Spinal cord (tissue), 10 donors: Measurements from ENCODE around the gene PINK1. TPM values are rescaled to one million over a fixed set of nuclear protein-coding genes. Genes with fewer than 3 reads are reported as not detected.
A peak's percentile ranks its signal among the peaks of the same experiment; 100 is the strongest.

Experiments used
- DNase-seq, 6 donors: peaks; one replicate each; pipeline versions ENCODE4 v3.0.0 to v3.0.0-alpha.2; 2013 to 2015; ENCODE audit warnings: low spot score in 6 of 6, low read depth in 4 of 6
- H3K27ac ChIP-seq: one replicate; pipeline ENCODE4 v1.5.1; 2013; ENCODE audit warnings: low read depth, low read length, control low read depth
- H3K27me3 ChIP-seq: one replicate; pipeline ENCODE4 v1.6.1; 2013; ENCODE audit warnings: low read length; ENCODE audit not compliant: control insufficient read depth, insufficient read depth
- H3K36me3 ChIP-seq: one replicate; pipeline ENCODE4 v1.6.1; 2013; ENCODE audit warnings: low read length; ENCODE audit not compliant: control insufficient read depth, insufficient read depth
- H3K4me1 ChIP-seq: one replicate; pipeline ENCODE4 v1.6.1; 2013; ENCODE audit warnings: low read length; ENCODE audit not compliant: control insufficient read depth, insufficient read depth
- H3K4me3 ChIP-seq: one replicate; pipeline ENCODE4 v1.5.1; 2013; ENCODE audit warnings: low read depth, low read length, control low read depth
- H3K9me3 ChIP-seq: one replicate; pipeline ENCODE4 v1.6.1; 2013; ENCODE audit warnings: low read length; ENCODE audit not compliant: control insufficient read depth, insufficient read depth
- WGBS: methylation state at CpG from one replicate; pipeline ENCODE4 v1.1.5; 2013; ENCODE audit warnings: missing lambda C conversion rate; ENCODE audit not compliant: insufficient coverage; 5-methylcytosine and 5-hydroxymethylcytosine counted together
- polyA plus RNA-seq, 2 donors: library from polyadenylated mRNA; unstranded; fragments of 120-200 nt; gene quantifications; one replicate each; pipeline ENCODE4 v1.2.1, GENCODE V29; 2013; ENCODE audit not compliant: insufficient read length in 2 of 2
- total RNA-seq, 2 donors: library from RNA; depleted of rRNA in 1 of 2; stranded (reverse); fragments of 120-200 nt in 1 of 2; fragments of >200 nt in 1 of 2; gene quantifications; one replicate each; pipeline versions ENCODE4 v1.2.3 to v1.2.4, GENCODE V29; 2013 to 2014
- donor health status: healthy.

The PINK1 gene
- total and polyA plus RNA-seq, 4 donors = 106 to 164 (median 139) TPM

GRCh38 chr1:20695515-20695914 is 62.3 kb downstream of the PINK1 start:
- peaks cover 24% of the 10 kb centered on the region for H3K4me1 ChIP-seq
- DNase-seq = no peak
- no peaks in the 10 kb centered on the region for H3K27me3 ChIP-seq
- no peak overlapping the region for H3K4me3 ChIP-seq
- peaks cover 10% of the 10 kb centered on the region for H3K36me3 ChIP-seq
- WGBS = 91% methylated on average over 10 of the region's 10 CpGs
- no peak overlapping the region for H3K27ac ChIP-seq
- H3K9me3 ChIP-seq = peaks cover 2% of the 10 kb centered on the region

GRCh38 chr1:20696397-20697333 is 63.4 kb downstream of the PINK1 start:
- 1% methylated on average over 45 of the region's 46 CpGs for WGBS
- peaks cover 24% of the 10 kb centered on the region for H3K4me1 ChIP-seq
- H3K36me3 ChIP-seq = peaks cover 15% of the 10 kb centered on the region
- no peaks in the 10 kb centered on the region for H3K27me3 ChIP-seq
- peak; percentile 57 to 94 (median 73) for DNase-seq
- peak overlapping the region; percentile 66 for H3K4me3 ChIP-seq
- peaks cover 2% of the 10 kb centered on the region for H3K9me3 ChIP-seq
- peak overlapping the region; percentile 79 for H3K27ac ChIP-seq

GRCh38 chr1:20697563-20697962 is 64.3 kb downstream of the PINK1 start:
- H3K4me3 ChIP-seq = no peak overlapping the region

GRCh38 chr1:20698195-20698910 is 65.1 kb downstream of the PINK1 start:
- peaks cover 24% of the 10 kb centered on the region for H3K4me1 ChIP-seq
- WGBS = over 99% methylated on average over 9 of the region's 18 CpGs
- peaks cover 26% of the 10 kb centered on the region for H3K36me3 ChIP-seq
- no peaks in the 10 kb centered on the region for H3K9me3 ChIP-seq
- no peak for DNase-seq
- H3K27me3 ChIP-seq = no peaks in the 10 kb centered on the region
- no peak overlapping the region for H3K4me3 ChIP-seq
- no peak overlapping the region for H3K27ac ChIP-seq

More at GRCh38 chr1:20697563-20697962, 64.3 kb downstream of the PINK1 start:
- Histone ChIP-seq H3K27me3 (no peaks in the 10 kb centered on the region), H3K9me3 (no peaks in the 10 kb centered on the region), H3K27ac (no peak overlapping the region), H3K4me1 (peaks cover 24% of the 10 kb centered on the region), H3K36me3 (peaks cover 22% of the 10 kb centered on the region)
- no peak for DNase-seq
- WGBS = 81% methylated on average over 12 of the region's 12 CpGs

DNA sequence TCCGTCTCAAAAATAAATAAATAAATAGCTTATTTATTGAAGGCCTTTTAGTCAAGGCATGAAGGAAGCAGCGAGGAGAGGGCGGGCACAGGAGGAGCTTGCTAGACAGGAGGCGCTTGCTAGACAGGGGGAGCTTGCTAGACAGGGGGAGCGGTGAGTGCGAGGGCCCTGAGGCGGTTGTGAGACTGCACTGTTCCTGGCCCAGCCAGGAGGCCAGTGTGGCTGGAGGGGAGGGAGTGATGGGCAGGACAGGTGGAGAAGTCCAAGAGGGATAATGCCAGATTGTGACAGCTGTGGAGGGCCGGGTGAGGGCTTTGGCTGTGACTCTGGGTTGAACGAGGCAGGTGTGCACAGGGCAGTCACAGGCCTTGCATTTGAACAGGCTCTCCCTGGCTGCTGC is 66.3 kb downstream of the PINK1 start:
- H3K9me3 ChIP-seq = no peaks in the 10 kb centered on the region
- H3K27me3 ChIP-seq = no peaks in the 10 kb centered on the region
- H3K4me3 ChIP-seq = no peak overlapping the region
- no peak for DNase-seq
- WGBS = 82% methylated on average over 8 of the region's 9 CpGs
- H3K4me1 ChIP-seq = peaks cover 24% of the 10 kb centered on the region
- no peak overlapping the region for H3K27ac ChIP-seq
- H3K36me3 ChIP-seq = peaks cover 36% of the 10 kb centered on the region

DNA sequence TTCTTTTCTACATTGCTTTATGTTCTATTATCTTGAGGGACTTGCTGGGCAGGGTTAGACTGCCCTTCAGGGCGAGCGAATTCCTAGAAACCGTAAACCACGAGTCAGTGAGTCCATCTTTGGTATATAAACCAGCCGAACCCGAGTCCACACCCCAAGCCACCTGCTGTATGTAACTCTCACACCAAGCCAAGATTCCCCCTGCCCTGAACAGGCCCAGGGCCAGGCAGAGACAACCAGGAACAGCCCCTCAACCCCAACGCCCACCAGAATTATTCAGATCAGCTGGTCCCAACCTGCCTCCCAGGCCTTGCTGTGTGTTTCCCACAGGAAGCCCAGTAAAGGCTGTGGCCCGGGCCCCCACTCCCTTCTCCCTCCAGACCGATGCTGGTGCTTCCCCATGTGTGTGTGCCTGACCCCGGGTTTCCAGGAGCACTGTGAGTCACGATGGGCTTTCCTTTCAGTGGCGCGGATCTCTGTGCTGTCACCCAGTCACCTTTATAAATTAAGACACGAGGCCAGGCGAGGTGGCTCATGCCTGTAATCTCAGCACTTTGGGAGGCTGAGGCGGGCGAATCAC is 67.5 kb downstream of the PINK1 start:
- Histone ChIP-seq H3K27ac (no peak overlapping the region), H3K27me3 (no peaks in the 10 kb centered on the region), H3K9me3 (no peaks in the 10 kb centered on the region), H3K4me3 (no peak overlapping the region), H3K4me1 (peaks cover 32% of the 10 kb centered on the region), H3K36me3 (peaks cover 40% of the 10 kb centered on the region)
- DNase-seq = no peak
- 87% methylated on average over 14 of the region's 17 CpGs for WGBS

Other genes starting within 250 kb of the PINK1 start
- gene CAMK2N1, start 147.2 kb upstream of the PINK1 start, total RNA-seq = 10 to 100 TPM; 36.4 to 93.3 TPM
- 100 to 1,000 TPM; 300 to 385 TPM for gene CAMK2N1, start 147.2 kb upstream of the PINK1 start, polyA plus RNA-seq
- 10 to 100 TPM; 23.6 to 31.7 TPM for gene MUL1, start 125.3 kb upstream of the PINK1 start, total RNA-seq
- 10 to 100 TPM; 30.9 to 34.4 TPM for gene MUL1, start 125.3 kb upstream of the PINK1 start, polyA plus RNA-seq
- 1 to 10 TPM; 3.0 TPM for gene FAM43B, start 80.9 kb upstream of the PINK1 start, total RNA-seq
- 10 to 100 TPM; 14.1 to 14.4 TPM for gene FAM43B, start 80.9 kb upstream of the PINK1 start, polyA plus RNA-seq
- gene CDA, start 44.4 kb upstream of the PINK1 start, total RNA-seq = 1 to 10 TPM in 1 of 2 donors, under 1 TPM in 1; 0.61 to 1.8 TPM
- gene CDA, start 44.4 kb upstream of the PINK1 start, polyA plus RNA-seq = under 1 TPM; 0.57 to 0.99 TPM
- 100 to 1,000 TPM; 124 to 205 TPM for gene DDOST, start 27.9 kb downstream of the PINK1 start, total RNA-seq
- 100 to 1,000 TPM; 140 to 170 TPM for gene DDOST, start 27.9 kb downstream of the PINK1 start, polyA plus RNA-seq
- 1 to 10 TPM; 3.9 to 4.2 TPM for gene KIF17, start 84.5 kb downstream of the PINK1 start, total RNA-seq
- 10 to 100 TPM in 1 of 2 donors, 1 to 10 TPM in 1; 9.3 to 12.6 TPM for gene KIF17, start 84.5 kb downstream of the PINK1 start, polyA plus RNA-seq
- gene SH2D5, start 99.2 kb downstream of the PINK1 start, total RNA-seq = 1 to 10 TPM; 1.5 to 4.0 TPM
- 1 to 10 TPM; 6.2 to 8.7 TPM for gene SH2D5, start 99.2 kb downstream of the PINK1 start, polyA plus RNA-seq
- 100 to 1,000 TPM; 240 to 301 TPM for gene HP1BP3, start 153.8 kb downstream of the PINK1 start, total RNA-seq
- 100 to 1,000 TPM; 271 to 302 TPM for gene HP1BP3, start 153.8 kb downstream of the PINK1 start, polyA plus RNA-seq